HG02970 (cell line): ENCODE data around the gene FBN1.

Experiments
- ATAC-seq: cut with Tn5 transposase; IDR thresholded peaks from one replicate; pipeline ENCODE4 v1.9.1; 2021; ENCODE audit warnings: mild to moderate bottlenecking, moderate library complexity, moderate number of reproducible peaks; ENCODE audit not compliant: unreplicated experiment, low FRiP score

FBN1 gene

DNA sequence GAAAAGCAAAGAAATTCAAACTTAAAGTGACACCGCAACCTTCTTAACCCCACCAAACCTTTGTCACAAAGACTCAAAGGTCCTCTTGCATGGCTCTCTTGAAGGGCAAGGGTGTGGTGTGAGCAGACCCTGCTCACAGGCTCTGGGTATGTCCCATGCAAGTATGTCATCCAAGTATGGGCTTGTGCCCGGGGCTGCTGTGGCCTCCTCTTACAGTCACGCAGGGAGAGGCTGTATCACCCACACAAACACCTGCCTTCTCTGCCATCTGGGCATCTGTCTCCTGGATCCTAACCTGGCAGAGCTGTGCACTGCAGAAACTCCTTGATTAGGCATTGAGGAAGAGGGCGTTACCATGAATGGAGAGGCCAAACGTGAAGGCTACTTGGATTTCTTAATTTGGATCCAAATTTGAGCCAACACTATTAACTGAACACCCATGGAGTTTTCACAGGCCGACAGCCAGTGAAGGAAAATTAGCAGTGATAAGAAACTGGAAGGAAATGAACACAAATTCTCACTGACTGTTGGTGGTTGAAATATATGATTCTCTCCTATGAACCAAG, 167.6 kb downstream of the FBN1 start:
- ATAC-seq: no peak

GRCh38 chr15:48475600-48476395, 169.7 kb downstream of the FBN1 start:
- no peak for ATAC-seq

DNA sequence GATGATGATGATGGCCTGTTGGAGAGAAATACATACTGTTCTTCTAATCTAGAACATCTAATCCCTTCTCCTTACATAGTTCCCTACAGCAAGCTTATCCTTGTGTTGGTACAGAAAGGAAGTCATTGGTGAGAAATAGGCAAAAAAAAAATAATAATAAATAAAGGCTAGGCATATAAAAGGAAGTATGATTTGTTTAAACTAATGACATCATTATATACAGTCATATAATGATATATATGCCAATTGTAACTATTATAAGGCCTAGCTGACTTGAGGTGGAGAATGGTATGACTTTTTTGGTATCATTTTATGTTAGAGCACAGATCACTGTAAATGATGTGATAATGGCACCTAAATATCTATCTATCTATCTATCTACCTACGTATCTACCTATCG, 171.8 kb downstream of the FBN1 start:
- no peak for ATAC-seq

DNA sequence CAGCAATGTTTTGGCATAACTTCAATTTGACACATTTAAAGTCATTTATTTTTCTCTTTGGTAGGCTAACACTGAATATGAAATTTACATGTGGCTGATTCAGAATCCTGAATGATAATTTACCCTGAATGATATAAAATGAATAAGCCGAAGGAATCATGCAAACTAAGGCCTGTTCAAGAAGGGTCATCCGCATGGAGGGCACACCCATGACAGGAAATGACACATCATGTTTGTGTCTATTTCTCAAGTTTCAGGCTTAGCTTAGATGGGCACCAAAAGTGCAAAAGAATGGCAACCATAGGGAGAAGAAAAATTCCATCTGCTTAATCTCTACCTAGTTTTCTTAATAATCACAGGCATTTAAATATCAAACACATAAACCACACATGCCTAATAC, 172.8 kb downstream of the FBN1 start:
- no peak for ATAC-seq

- no peak for ATAC-seq
These were observed 174.4 kb downstream of the FBN1 start for GRCh38 chr15:48471073-48471472.

DNA sequence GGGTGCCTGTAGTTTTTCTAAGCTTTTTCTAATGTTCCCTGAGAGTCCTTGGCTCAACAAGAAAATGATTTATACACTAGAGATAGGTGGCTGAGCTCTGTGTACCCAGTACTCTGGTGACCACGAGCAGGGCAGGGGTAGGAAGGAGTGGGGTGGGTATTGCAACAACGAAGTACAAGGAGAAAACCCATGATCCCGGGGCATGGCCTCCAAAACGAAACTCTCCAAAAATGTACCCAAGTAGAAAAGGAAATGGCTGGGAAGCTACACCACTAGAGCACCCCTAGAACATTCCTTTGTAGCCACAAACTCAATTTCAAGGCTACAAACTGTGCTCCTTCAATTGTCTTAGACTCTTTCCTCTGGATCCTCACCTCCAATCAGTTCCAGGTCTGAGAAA, 175.4 kb downstream of the FBN1 start:
- ATAC-seq: no peak

- ATAC-seq: no peak
These were observed 175.8 kb downstream of the FBN1 start for GRCh38 chr15:48469681-48470080.

- ATAC-seq: no peak
These were observed 176.2 kb downstream of the FBN1 start for GRCh38 chr15:48469271-48469670.

DNA sequence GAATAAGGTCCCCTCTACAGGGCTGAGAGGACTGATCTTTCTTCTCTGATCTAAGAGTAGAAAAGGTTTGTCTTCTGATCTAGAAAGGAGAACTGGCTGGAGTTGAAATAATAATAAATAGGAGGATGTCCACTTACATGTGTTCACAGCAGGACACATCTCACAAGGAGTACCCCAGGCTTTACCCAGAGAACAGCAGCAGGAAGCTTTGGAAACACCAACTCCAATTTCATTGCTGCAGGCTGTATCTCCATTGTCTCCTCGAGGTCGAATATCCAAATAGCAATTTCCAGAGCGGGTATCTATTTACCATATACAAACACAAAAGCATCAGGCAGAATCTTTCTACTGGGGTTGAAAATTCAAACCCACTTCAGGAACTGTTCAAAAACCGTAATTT, 177.7 kb downstream of the FBN1 start:
- ATAC-seq: no peak

DNA sequence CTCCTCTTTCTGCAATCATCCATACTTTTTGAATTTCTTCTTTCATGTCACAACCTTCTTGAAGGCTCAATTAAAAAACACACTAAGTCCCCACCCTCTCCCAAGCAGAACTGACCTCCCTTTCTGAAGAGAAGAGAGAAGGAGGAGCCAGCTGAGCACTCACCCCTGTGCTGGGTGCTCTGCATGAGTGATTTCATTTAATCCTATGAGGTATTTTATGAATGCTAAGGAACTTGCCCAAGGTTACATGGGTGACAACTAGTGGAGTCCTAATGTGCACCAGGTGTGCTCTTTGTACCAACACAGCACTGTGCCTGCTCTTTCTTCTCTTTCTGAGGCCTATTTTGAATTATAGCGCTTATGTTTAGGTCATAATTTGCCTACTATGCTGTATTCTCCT, 178.7 kb downstream of the FBN1 start:
- no peak for ATAC-seq

- no peak for ATAC-seq
These were observed 179.4 kb downstream of the FBN1 start for GRCh38 chr15:48466079-48466478.

- no peak for ATAC-seq
These were observed 180.1 kb downstream of the FBN1 start for GRCh38 chr15:48465410-48465809.

DNA sequence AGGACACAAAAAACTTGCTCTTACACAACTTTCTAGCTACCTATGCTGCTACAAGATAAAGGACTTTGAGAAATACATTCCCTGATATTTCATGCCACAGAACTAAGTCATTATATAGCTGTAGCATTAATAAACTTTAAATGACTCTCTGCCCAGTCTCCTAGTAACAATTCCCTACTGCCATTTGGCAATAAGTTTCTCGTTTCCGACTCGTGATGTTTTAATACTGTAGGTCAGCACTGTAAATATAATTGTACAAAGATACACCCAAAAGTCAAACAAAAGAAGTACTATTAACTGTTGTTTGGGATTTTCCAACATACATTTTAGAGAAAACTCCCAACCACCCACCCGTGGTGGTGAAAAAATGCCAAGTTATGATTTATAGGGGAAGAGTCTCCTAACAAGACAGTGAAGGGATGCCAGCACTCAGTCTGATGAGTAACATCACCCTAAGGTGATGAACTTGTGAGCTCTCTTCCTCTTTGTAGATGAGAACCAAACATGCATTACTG, 182.1 kb downstream of the FBN1 start:
- ATAC-seq: no peak

GRCh38 chr15:48462688-48463087, 182.8 kb downstream of the FBN1 start:
- no peak for ATAC-seq

GRCh38 chr15:48459571-48460442, 185.7 kb downstream of the FBN1 start:
- no peak for ATAC-seq

DNA sequence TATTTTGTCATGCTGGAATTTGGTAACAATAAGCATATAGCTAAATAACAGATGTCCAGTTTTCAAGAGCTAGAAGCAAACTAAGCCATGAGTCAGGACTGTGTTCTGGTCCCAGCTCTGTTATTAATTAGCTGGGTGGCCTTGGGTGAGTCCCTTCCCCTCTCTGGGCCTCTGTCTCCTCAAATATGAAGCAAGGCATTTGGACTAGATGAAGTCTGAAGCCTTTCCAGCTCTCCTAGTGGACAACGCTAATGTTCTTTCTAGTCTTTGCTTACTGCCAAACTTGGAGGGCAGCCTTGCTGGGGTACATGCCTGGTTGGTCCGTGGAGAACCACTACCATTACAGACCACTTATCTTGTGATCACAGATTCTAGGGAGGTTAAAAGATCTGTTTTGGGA, 186.6 kb downstream of the FBN1 start:
- ATAC-seq: no peak

DNA sequence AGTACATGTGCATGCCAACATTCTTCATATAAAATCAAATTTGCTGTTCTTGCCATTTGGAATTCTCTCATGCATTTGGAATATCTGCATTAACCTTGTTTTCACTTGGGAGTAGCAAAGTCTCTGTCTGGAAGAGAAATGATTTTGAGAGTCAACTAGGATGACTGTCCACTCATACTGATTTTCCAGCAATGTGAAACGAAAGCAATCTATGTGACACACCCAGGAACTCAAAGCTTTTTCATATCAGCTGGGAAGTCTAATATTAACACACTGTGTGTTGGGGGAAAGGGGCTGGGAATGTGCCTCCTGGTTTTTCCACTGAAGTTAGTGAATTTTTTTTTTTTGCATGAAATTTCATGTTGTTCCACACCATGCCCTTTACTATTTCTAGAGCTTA, 189.4 kb downstream of the FBN1 start:
- ATAC-seq: no peak

- ATAC-seq: no peak
These were observed 193.8 kb downstream of the FBN1 start for GRCh38 chr15:48451736-48452135.

GRCh38 chr15:48451241-48451640, 194.3 kb downstream of the FBN1 start:
- ATAC-seq: no peak

GRCh38 chr15:48449734-48450133, 195.8 kb downstream of the FBN1 start:
- ATAC-seq: no peak

DNA sequence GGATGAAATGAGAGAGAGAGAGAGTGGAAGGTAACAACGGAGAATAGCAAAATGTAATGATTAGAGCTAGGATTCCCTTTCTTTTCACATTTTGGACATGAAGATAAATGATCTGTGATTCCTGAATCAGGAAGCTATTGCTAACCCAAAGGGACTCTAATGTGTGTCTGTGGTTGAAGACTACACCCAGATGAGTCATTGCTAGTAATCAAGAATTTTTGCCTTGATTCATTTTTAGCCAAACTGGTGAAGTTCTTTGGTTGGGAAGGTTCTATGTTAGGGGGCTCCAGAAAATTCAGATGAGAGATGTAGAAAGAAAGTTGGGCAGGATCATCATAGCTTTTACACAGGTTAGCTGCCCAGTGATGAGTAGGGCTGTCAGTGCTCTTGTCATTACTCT, 197.9 kb downstream of the FBN1 start:
- ATAC-seq: no peak
